NCI-H2227 (cell line): ENCODE results near the gene BPIFB2.
"Not testable (repeated sequence)": the region's sequence is repeated elsewhere in the genome, so short reads cannot be mapped to it uniquely, and the experiment has no call there.

Source experiments
- DNase-seq: peaks from one replicate; lab custom pipeline; 2025; ENCODE audit not compliant: unreplicated experiment; lab: John Stamatoyannopoulos, UW

BPIFB2 gene

GRCh38 chr20:33034901-33035492 is 27.5 kb downstream of the BPIFB2 start:
- no peak for DNase-seq

GRCh38 chr20:33037456-33037855 is 30.0 kb downstream of the BPIFB2 start:
- no peak for DNase-seq

- no peak for DNase-seq
Observed at GRCh38 chr20:33038243-33038642, 30.7 kb downstream of the BPIFB2 start.

- DNase-seq, result no peak
Observed at GRCh38 chr20:33042430-33042829, 34.9 kb downstream of the BPIFB2 start.

- no peak for DNase-seq
Observed at GRCh38 chr20:33042983-33043730, 35.7 kb downstream of the BPIFB2 start.

- no peak for DNase-seq
Observed at GRCh38 chr20:33043731-33044181, 36.3 kb downstream of the BPIFB2 start.

GRCh38 chr20:33045129-33045721 is 37.7 kb downstream of the BPIFB2 start:
- DNase-seq, result not testable (repeated sequence)

- DNase-seq, result no peak
Observed at GRCh38 chr20:33046412-33046811, 38.9 kb downstream of the BPIFB2 start.

- DNase-seq, result no peak
Observed at GRCh38 chr20:33051333-33051732, 43.8 kb downstream of the BPIFB2 start.

GRCh38 chr20:33053291-33054106 is 46.0 kb downstream of the BPIFB2 start, which contains the start of gene BPIFB3:
Gene BPIFB3, plus strand, starts transcription at chr20:33053903. Its CDS starts 1,533 bp downstream, at chr20:33055436.
- no peak for DNase-seq

- no peak for DNase-seq
Observed at GRCh38 chr20:33054381-33054780, 46.9 kb downstream of the BPIFB2 start.

- DNase-seq, result no peak
Observed at GRCh38 chr20:33054791-33055190, 47.3 kb downstream of the BPIFB2 start.

- no peak for DNase-seq
Observed at GRCh38 chr20:33059136-33059535, 51.6 kb downstream of the BPIFB2 start.

GRCh38 chr20:33059741-33060390 is 52.4 kb downstream of the BPIFB2 start:
- DNase-seq, result no peak

- DNase-seq, result no peak
Observed at GRCh38 chr20:33061658-33062028, 54.1 kb downstream of the BPIFB2 start.

- DNase-seq, result no peak
Observed at GRCh38 chr20:33062105-33062824, 54.8 kb downstream of the BPIFB2 start.

GRCh38 chr20:33062825-33063149 is 55.3 kb downstream of the BPIFB2 start:
- no peak for DNase-seq

- DNase-seq, result no peak
Observed at GRCh38 chr20:33063271-33063670, 55.8 kb downstream of the BPIFB2 start.

GRCh38 chr20:33064572-33065287 is 57.2 kb downstream of the BPIFB2 start:
- no peak for DNase-seq

- no peak for DNase-seq
Observed at GRCh38 chr20:33065785-33066184, 58.3 kb downstream of the BPIFB2 start.
